Daoy (cell line): ENCODE data around the gene RAP1GAP2. TPM values are rescaled to one million over a fixed set of nuclear protein-coding genes. Genes with fewer than 3 reads are reported as not detected.

ENCODE experiments used
- DNase-seq: peaks from one replicate; pipeline ENCODE4 v3.0.0-alpha.2; 2015; ENCODE audit warnings: low read depth
- total RNA-seq: library from RNA; depleted of rRNA; stranded (reverse); fragments of >200 nt; shearing (Covaris generic); gene quantifications from 2 replicates; pipeline ENCODE4 v1.2.3, GENCODE V29; 2014

The RAP1GAP2 gene
- total RNA-seq, 1 experiment from 2014 or later = 7.7 TPM

GRCh38 chr17:2946144-2946543, 149.9 kb downstream of the RAP1GAP2 start:
- no peak for DNase-seq

DNA sequence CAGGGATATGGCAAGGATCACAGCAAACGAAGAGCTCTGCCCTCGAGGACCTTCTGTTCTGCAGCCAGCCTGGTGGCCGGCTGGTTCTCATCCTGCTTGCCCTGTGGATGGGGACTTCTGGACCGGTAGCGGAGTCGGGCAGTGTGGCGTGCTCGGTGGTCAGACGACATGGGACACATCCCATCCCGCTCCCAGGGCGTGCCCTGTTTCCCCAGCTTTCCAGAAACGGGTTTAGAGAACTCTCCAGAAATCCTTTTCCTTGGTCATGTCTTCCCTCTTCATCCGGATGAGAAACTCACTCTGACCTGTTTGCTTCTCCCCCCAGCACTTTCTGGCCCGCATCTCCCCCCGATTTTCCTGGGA, 151.3 kb downstream of the RAP1GAP2 start:
- no peak for DNase-seq

DNA sequence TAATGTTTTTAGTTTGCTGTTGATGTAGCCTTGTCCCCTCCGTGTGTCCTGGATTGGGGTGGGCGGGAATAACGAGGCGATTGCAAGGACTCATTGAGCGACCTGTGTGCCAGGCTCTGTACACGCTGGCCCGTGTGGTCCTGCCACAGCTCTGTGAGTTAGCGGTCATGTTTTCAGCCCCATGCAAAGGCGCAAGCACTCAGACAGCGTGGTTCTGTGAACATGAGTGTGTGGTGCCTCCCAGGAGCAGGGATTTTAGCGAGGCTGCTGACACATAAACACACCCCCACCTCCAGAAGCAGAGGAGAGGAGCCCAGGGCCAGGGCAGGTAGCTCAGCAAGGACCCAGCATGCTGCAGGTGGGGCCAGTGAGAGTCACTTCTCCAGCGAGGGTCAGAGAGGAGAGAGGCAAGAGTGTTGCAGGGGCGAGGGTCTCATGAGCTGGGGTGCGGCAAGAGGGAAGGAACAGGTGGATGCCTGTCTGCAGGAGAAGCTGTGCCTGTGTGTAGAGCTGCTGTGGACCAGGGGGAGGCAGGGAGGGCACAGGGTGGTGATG, 151.8 kb downstream of the RAP1GAP2 start:
- DNase-seq = no peak

- DNase-seq = no peak
Measured at GRCh38 chr17:2948721-2949468, 152.7 kb downstream of the RAP1GAP2 start.

- DNase-seq = peak; percentile 65
Measured at GRCh38 chr17:2949469-2950044, 153.3 kb downstream of the RAP1GAP2 start.

GRCh38 chr17:2950846-2951245, 154.6 kb downstream of the RAP1GAP2 start:
- DNase-seq = no peak

DNA sequence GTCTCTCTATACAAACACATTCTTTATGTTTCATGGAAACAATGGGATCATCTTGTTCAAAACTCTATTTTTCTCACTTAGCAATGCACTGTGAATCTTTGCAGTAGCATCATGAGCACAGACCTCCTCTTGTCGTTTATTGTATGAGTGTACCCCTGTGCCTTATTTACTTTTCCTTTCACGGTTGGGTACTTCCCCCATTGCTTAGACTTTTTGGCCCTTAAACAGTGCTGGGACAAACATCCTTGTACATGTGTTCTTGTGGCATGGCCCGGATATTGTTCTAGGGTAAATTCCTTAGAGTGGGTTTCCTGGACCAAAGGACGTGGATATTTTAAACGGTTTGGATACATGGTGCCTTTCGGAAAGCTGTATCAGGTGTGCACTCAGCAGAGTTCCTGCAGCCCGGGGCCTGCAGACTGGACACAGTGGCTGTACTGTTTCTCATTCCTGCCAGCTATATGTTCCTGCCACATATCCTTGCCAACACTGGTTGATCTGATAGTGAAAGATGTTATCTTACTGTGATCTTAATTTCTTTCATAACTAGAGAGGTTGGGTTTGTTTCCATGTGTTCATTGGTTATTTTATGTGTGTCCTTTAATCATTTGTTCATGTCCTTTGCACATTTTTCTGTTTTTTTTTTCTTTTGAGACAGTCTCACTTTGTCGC, 156.1 kb downstream of the RAP1GAP2 start:
- no peak for DNase-seq

- DNase-seq = peak; percentile 95
Measured at GRCh38 chr17:2954898-2955445, 158.7 kb downstream of the RAP1GAP2 start.

DNA sequence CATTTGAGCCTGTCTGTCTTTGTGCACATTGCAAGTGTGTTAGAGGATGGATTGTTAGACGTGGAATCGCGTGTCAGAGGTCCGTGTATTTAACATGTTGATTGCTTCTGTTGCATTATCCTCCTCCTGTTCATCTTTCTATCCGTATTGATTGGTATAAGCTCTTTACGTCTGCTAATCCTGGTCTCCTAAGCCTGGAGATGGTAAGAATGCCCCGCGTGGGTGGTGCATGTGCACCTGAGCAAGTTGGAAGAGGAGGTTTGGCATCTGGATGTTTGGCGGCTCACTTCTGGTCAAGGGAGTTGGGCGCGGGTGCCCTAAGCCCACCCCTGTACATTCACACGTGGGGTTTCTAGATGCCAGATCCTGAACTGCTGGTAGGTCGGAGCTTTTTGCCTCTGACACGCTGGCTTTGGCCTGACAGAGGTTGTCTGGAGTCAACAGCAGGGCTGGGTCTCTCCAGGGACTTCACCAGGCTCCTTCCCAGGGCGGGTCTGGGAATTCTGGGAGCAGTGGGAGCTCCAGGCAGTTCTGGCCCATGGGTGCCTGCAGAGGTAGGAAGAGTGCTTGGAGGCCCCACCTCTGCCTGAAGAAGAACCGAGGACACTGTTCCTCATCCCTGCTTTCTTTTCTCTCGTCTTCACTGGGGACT, 159.8 kb downstream of the RAP1GAP2 start:
- no peak for DNase-seq

DNA sequence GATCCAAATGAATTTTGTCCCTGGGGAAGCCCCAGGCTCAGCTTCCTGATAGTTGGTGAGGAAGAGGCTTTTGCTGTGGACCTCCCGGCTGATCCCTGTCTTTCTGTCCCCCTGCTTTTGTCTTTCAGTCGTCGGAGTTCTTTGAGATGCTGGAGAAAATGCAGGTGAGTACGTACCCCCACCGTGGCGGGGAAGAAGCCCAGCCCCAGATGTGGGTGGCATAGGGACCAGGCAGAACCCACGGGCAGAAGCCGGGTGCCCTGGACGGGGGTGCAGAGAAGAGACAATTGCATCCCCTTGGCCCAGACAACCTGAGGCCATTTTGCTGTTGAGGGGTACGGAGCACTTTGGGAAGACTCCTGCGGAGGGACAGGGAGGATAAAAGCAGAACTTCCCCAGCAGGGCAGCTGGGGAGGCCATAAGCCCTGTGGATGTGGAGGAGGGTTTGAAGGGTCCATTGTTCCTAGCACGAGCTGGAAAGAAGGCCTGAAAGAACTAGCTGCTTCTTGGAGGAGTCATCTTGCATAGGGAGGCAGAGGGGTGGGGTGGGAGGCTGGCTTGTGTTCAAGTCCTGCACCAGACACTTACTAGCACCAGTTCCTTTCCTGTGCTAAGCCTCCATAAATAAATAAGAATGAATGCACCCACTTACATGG, 161.5 kb downstream of the RAP1GAP2 start:
- peak; percentile 43 for DNase-seq

DNA sequence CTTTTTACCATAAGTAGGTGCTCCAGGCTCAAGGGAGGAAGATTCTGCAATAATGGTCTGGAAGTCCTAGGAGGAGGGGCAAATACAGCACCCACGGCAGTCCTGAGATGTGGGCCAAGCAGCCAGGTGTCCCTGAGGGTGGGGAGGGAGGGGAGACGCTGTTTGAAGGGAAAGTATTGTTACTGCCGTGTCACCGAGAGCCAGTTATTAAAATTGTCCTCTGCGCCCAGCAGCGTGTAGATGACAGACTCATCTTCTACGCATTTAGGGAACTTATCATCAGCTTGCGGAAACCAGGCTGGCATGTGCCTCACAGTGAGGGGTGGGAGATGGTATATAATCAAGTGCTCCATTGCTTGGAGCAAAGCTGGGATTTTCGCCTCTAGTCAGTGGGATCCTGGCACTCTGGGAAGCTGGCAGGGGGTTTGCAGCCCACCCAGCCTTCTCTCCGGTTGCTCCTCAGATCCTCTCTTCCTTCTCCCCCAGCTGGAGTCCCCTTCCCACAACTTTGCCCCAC, 162.5 kb downstream of the RAP1GAP2 start:
- DNase-seq = no peak

DNA sequence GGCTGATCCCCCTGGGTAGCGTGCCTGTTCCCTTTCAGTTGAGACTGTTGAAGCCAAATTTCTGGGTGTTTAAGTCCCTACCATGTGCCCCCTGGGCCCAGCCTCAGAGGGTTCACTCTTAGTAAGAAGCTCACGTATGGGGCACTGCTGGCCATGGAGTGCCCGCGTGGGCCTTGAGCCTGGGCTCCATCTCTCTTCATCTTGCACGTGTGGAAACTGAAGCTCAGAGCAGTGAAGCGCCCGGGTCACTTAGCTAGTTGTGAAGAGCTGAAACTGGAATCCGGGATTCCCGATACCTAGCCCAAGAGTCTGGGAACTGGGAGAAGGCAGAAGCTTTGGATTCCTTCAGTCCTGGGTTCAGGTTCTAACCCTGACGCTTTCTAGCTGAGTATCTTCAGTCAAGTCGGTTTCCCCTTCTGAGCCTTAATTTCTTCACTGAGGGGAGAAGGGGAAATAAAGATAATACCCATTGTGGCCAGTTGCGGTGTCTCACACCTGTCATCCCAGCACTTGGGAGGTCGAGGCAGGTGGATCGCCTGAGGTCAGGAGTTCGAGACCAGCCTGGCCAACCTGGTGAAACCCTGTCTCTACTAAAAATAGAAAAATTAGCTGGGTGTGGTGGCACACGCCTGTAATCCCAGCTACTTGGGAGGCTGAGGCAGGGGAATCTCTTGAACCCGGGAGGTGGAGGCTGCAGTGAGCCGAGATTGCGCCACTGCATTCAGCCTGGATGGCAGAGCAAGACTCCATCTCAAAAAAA, 163.3 kb downstream of the RAP1GAP2 start:
- no peak for DNase-seq

DNA sequence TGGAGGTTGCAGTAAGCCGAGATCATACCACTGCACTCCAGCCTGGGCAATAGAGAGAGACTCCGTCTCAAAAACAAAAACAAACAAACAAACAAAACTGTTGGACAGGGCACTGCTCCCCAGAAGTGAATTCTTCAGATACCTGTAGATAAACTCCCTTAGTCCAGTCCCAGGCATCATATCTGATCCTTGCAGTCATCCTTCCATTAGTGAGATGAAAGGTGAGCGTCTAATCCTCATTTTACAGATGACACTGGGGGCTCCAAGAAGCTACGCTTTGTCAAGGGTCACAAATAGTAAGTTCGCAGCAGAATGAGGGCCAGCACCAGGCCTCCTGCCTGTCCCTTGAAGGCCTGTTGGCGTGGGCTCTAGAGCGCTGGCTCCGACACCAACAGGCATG, 165.2 kb downstream of the RAP1GAP2 start:
- DNase-seq = no peak

GRCh38 chr17:2962236-2962635, 166.0 kb downstream of the RAP1GAP2 start:
- DNase-seq = no peak

DNA sequence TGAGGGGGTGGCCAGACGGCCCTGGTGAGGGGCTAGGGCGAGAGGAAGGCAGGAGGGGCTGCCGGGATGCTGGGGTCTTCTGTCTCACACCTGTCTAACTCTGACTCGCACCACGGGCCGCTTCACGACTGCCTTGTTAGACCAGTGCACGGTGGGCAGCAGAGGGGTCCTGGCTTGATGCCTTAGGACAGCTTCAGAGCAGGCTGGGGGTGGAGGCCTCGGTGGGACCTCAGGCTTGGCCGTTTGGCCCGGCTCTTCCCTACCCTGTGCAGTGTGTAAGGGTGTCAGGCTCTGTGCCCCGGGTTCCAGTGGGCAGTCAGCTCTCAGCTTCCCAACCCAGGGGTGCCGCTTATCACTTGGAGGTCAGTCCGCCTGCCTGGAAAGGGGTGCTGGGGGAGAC, 166.5 kb downstream of the RAP1GAP2 start:
- DNase-seq = no peak

DNA sequence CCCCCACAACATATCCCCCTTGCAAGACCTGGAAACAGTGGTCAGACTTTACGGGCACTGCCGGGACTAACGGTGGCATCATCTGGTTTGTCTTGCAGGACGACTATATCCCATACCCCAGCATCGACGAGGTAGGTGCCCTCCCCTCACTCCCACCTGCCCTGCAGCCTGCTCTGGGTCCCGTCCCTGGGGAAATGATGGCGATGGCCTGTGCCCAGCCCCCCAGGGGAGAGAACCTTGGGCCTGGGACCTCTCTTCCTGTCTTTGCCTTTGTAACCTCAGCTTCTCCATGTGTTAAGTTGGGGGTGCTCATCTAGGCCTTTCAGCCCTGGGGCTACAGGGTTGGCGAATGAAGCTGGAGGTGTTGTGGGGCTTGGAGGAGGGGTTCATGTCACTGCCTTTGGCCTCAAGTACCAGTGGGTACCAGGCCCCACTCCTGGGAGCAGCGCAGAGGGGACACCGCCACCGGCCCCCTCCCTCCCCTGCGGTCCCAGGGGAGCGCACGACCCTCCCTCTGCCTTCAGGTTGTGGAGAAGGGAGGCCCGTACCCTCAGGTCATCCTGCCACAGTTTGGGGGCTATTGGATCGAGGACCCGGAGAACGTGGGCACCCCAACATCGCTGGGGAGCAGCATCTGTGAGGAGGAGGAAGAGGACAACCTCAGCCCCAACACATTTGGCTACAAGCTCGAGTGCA, 167.2 kb downstream of the RAP1GAP2 start:
- no peak for DNase-seq

DNA sequence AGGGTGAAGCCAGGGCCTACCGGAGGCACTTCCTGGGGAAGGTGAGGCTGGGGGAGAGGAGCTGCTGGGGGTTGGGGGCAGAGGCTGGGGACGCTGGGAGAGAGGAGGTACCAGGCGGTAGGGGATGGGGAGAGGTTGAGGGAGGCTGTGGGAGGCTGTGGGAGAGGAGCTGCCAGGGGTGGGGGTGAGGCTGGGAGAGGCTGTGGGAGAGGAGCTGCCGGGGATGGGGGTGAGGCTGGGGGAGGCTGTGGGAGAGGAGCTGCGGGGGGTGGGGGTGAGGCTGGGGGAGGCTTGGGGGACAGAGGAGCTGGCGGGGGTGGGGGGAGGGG, 167.8 kb downstream of the RAP1GAP2 start:
- DNase-seq = no peak

- DNase-seq = no peak
Measured at GRCh38 chr17:2964370-2964769, 168.1 kb downstream of the RAP1GAP2 start.

GRCh38 chr17:2964831-2965230, 168.6 kb downstream of the RAP1GAP2 start:
- no peak for DNase-seq
